Smooth muscle cell (in vitro differentiated cells): ENCODE results near the gene TSR3. TPM values are rescaled to one million over a fixed set of nuclear protein-coding genes. Genes with fewer than 3 reads are reported as not detected.

Experiments
- DNase-seq: peaks from one replicate; lab custom pipeline; 2025; ENCODE audit not compliant: unreplicated experiment; lab: John Stamatoyannopoulos, UW
- H2AFZ ChIP-seq: fragments of 200-600 bp; sonication (generic); 2 replicates; pipeline ENCODE4 v1.6.0; 2016; ENCODE audit warnings: antibody characterized with exemption, low read depth, mild to moderate bottlenecking
- H3F3A ChIP-seq: fragments of 200-600 bp; sonication (generic); 2 replicates; pipeline ENCODE4 v1.6.0; 2017; ENCODE audit warnings: antibody characterized with exemption, low read depth
- H3K27ac ChIP-seq: fragments of 200-600 bp; sonication (generic); 2 replicates; pipeline ENCODE4 v1.5.1; 2016; ENCODE audit warnings: low read depth, mild to moderate bottlenecking
- H3K27me3 ChIP-seq: fragments of 200-600 bp; sonication (generic); 2 replicates; pipeline ENCODE4 v1.6.1; 2016; ENCODE audit warnings: low read depth, mild to moderate bottlenecking
- H3K36me3 ChIP-seq: fragments of 200-600 bp; sonication (generic); 2 replicates; pipeline ENCODE4 v1.5.1; 2016; ENCODE audit warnings: low read depth
- H3K4me1 ChIP-seq: fragments of 200-600 bp; sonication (generic); 2 replicates; pipeline ENCODE4 v1.5.1; 2016; ENCODE audit warnings: low read depth
- H3K4me2 ChIP-seq: fragments of 200-600 bp; sonication (generic); 2 replicates; pipeline ENCODE4 v1.6.0; 2016; ENCODE audit warnings: mild to moderate bottlenecking
- H3K4me3 ChIP-seq: fragments of 200-600 bp; sonication (generic); 2 replicates; pipeline ENCODE4 v1.5.1; 2016; ENCODE audit warnings: mild to moderate bottlenecking
- H3K79me2 ChIP-seq: fragments of 200-600 bp; sonication (generic); 2 replicates; pipeline ENCODE4 v1.6.0; 2016; ENCODE audit warnings: low read depth, mild to moderate bottlenecking
- H3K9ac ChIP-seq: fragments of 200-600 bp; sonication (generic); 2 replicates; pipeline ENCODE4 v1.6.0; 2016; ENCODE audit warnings: low read depth
- H3K9me3 ChIP-seq: fragments of 200-600 bp; sonication (generic); replicated peaks from 2 replicates; pipeline ENCODE4 v1.5.1; 2016; ENCODE audit warnings: low read depth
- H4K20me1 ChIP-seq: fragments of 200-600 bp; sonication (generic); 2 replicates; pipeline ENCODE4 v1.6.0; 2016; ENCODE audit warnings: low read depth
- WGBS: methylation state at CpG from one replicate; pipeline ENCODE4 v1.1.7; 2016; ENCODE audit warnings: low lambda C conversion rate; 5-methylcytosine and 5-hydroxymethylcytosine counted together
- polyA plus RNA-seq: library from polyadenylated mRNA; unstranded; fragments of >200 nt; fragmentation: Nextera tagmentation; extraction: Ambion mirVana; gene quantifications from 2 replicates; pipeline ENCODE4 v1.2.1, GENCODE V29; 2016
- total RNA-seq: library from RNA; depleted of rRNA; stranded (reverse); fragments of >200 nt; gene quantifications from 2 replicates; pipeline ENCODE4 v1.2.3, GENCODE V29; 2014
- TF ChIP-seq, protein P1 (sequence below): fragments of 200-600 bp; sonication (generic); IDR thresholded peaks from 2 replicates; pipeline ENCODE4 v1.5.1; 2017; ENCODE audit warnings: borderline replicate concordance, mild to moderate bottlenecking, antibody characterized with exemption; ENCODE audit not compliant: insufficient read depth, poor library complexity, severe bottlenecking

Gene TSR3
- total and polyA plus RNA-seq, 2 experiments from 2014 or later: 54.9 to 142 TPM

DNA sequence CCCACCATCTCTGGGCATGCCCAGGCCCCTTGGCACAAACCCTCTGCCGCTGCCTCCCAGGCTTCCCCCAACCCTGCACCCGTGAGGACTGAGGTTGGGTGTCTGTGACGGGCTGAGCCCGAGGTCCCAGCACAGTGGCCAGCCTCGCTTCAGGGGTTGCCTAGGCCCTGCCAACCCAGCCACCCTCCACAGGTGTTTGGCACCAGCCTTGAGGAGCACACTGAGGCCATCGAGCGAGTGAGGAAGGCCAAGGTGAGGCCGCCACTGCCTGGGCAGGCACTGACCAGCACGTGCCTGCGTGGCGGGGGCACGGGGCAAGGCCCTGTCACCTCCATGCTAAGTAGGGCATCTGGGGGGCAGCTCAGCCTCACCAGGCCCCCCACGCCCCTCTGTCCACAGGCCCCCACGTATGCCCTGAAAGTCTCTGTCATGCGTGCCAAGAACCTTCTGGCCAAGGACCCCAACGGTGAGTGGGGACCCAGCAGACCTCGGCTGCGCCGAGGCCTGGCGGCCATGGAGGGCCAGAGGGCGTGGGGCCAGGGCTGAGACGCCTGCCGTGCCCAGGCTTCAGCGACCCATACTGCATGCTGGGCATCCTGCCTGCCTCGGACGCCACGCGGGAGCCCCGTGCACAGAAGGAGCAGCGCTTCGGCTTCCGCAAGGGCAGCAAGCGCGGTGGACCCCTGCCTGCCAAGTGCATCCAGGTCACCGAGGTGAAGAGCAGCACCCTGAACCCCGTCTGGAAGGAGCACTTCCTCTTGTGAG, 10.8 kb downstream of the TSR3 start:
- Histone ChIP-seq H3K9me3 (no peaks in the 10 kb centered on the region), H3K4me1 (no peaks in the 10 kb centered on the region), H3K27ac (no peak overlapping the region), H3F3A (no peaks in the 10 kb centered on the region), H3K27me3 (peaks cover 14% of the 10 kb centered on the region), H3K9ac (no peak overlapping the region), H3K79me2 (no peaks in the 10 kb centered on the region), H3K4me3 (no peak overlapping the region), H3K36me3 (no peaks in the 10 kb centered on the region), H3K4me2 (no peak overlapping the region), H2AFZ (no peak overlapping the region), H4K20me1 (no peaks in the 10 kb centered on the region)
- 90% methylated on average over 32 of the region's 36 CpGs for WGBS
- no peak for DNase-seq
- TF ChIP-seq, protein P1, sequence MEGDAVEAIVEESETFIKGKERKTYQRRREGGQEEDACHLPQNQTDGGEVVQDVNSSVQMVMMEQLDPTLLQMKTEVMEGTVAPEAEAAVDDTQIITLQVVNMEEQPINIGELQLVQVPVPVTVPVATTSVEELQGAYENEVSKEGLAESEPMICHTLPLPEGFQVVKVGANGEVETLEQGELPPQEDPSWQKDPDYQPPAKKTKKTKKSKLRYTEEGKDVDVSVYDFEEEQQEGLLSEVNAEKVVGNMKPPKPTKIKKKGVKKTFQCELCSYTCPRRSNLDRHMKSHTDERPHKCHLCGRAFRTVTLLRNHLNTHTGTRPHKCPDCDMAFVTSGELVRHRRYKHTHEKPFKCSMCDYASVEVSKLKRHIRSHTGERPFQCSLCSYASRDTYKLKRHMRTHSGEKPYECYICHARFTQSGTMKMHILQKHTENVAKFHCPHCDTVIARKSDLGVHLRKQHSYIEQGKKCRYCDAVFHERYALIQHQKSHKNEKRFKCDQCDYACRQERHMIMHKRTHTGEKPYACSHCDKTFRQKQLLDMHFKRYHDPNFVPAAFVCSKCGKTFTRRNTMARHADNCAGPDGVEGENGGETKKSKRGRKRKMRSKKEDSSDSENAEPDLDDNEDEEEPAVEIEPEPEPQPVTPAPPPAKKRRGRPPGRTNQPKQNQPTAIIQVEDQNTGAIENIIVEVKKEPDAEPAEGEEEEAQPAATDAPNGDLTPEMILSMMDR: no peak

DNA sequence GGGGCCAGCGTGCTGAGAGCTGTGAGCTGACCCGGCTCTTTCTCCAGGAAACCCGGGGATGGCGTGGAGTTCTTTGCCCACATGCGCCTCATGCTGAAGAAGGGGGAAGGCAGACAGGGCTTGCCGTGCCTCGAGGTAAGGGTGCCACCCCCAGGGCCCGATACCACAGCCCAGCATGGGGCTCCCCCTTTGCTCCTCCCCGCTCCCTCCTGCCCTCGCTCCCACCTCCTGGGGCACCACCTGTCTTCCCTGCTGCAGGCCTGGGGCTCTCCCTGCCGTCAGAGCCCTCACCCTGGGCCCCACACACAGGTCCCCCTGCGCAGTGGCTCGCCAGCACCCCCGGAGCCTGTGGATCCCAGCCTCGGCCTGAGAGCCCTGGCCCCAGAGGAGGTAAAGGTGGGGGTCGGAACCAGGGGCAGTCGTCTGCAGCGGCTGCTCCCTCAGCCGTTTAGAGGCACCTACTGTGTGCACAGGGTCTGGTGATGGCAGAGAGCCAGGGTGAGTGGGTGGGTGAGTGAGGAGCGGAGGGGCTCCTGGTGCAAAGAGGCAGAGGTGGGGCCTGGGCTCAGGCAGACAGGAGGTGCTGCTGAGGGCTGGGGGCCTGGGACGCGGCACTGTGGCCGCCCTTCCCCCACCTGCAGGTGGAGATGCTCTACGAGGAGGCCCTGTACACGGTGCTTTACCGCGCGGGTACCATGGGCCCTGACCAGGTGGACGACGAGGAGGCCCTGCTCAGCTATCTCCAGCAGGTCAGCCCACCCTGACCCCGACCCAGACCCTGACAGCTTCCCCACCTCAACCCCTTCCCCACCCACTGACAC, 12.6 kb downstream of the TSR3 start:
- no peaks in the 10 kb centered on the region for H3F3A ChIP-seq

DNA sequence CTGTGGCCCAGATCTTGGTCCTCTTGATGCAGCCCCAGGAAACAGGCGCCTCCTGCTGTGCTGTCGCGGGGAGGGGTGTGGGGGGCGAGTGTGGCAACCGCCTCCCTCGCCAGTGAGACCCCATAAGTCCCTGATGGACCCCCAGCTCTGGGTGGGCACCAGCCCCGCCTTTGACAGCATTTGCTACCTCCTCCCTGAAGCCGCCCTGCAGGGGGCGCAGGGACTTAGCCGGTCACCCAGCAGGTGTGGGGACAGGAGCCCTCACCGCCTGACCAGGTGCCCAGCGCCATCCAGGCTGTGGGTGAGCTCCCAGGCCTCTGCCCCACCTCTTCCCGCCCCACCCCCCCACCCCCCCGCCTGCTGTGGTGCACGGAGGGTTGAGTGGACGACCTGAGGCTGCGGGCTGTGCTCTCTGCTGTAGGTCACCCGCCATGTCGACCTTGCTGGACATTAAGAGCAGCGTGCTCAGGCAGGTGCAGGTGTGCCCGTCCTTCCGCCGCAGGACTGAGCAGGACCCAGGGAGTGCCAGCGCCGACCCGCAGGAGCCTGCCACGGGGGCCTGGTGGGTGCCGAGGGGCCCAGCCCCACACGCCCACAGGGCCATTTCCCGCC, 13.5 kb downstream of the TSR3 start:
- H3K9ac ChIP-seq: no peak overlapping the region
- H2AFZ ChIP-seq: no peak overlapping the region
- no peaks in the 10 kb centered on the region for H3K9me3 ChIP-seq
- H3F3A ChIP-seq: no peaks in the 10 kb centered on the region
- H3K4me2 ChIP-seq: no peak overlapping the region
- H3K27ac ChIP-seq: no peak overlapping the region
- WGBS: 66% methylated on average over 24 of the region's 30 CpGs
- H3K79me2 ChIP-seq: no peaks in the 10 kb centered on the region
- no peaks in the 10 kb centered on the region for H4K20me1 ChIP-seq
- H3K36me3 ChIP-seq: no peaks in the 10 kb centered on the region
- TF ChIP-seq, protein P1: peak; percentile 37
- no peak for DNase-seq
- no peak overlapping the region for H3K4me3 ChIP-seq
- peaks cover 41% of the 10 kb centered on the region for H3K27me3 ChIP-seq
- no peaks in the 10 kb centered on the region for H3K4me1 ChIP-seq

More for the DNA sequence above, 12.6 kb downstream of the TSR3 start:
- H3K9ac ChIP-seq: no peak overlapping the region
- no peaks in the 10 kb centered on the region for H3K9me3 ChIP-seq
- H3K4me1 ChIP-seq: no peaks in the 10 kb centered on the region
- no peaks in the 10 kb centered on the region for H4K20me1 ChIP-seq
- H3K4me2 ChIP-seq: no peak overlapping the region
- 80% methylated on average over 21 of the region's 31 CpGs for WGBS
- H3K79me2 ChIP-seq: no peaks in the 10 kb centered on the region
- no peak overlapping the region for H3K27ac ChIP-seq
- TF ChIP-seq, protein P1: no peak
- H3K36me3 ChIP-seq: no peaks in the 10 kb centered on the region
- no peak for DNase-seq
- peaks cover 33% of the 10 kb centered on the region for H3K27me3 ChIP-seq
- H3K4me3 ChIP-seq: no peak overlapping the region
- no peak overlapping the region for H2AFZ ChIP-seq
